ENCODE results near the gene PNP. TPM values are rescaled to one million over a fixed set of nuclear protein-coding genes. Genes with fewer than 3 reads are reported as not detected.

Gene PNP
- 56.0 and 63.9 TPM in 2 replicates for total RNA-seq (2022)
- percentile 91 among the genes with signal in this experiment for Bru-seq, nascent RNA
- percentile 89 among the genes with signal in this experiment for BruChase-seq, experiment 1, labeled RNA remaining after a 6-hour chase
- percentile 89 among the genes with signal in this experiment for BruChase-seq, experiment 2, labeled RNA remaining after a 2-hour chase
- long read RNA-seq, transcript PNP-201 (6 exons, 1,509 nt), result major isoform, 57 of 62 reads
- long read RNA-seq, partial matches to known transcripts, result 0 of 62 reads
- long read RNA-seq, other reads (novel, unspliced or antisense), result 4 of 62 reads

DNA sequence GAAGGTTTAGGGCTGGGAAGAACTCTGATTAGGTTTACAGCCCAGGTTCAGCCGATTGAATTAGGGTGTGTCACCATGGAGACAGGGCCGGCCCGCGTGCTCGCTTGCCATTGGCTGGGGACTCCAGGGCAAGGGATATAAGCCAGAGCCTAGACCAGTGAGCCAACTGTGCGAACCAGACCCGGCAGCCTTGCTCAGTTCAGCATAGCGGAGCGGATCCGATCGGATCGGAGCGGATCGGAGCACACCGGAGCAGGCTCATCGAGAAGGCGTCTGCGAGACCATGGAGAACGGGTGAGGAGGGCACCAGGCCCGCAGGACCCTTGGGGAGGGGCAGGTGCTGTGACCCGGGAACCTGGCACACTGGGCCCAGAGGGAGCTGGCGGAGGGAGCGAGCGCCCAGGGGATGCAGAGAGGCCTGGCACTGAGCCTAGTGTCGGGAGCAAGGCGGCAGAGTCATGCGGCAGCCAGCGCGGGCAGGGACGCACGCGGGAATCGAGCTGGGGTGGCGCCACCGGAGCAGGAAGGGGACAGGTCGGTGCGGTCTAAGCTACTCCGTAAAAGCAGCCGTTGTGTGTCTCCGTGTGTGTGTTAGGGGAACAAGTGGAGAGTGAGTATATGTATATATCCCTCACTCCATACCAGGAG lies at the start of gene PNP:
Gene PNP (plus strand): TSS at position 165 of the 648 bp plus-strand sequence. CDS start 119 bp downstream, at position 284.
- Mint-ChIP-seq H3K36me3 (ENCODE audit: insufficient read depth, unreplicated experiment) (peaks cover 31% of the 10 kb centered on the region), H3K27ac (ENCODE audit: low read depth, unreplicated experiment) (peak within 1 kb of the TSS; percentile 95), H3K27me3 (ENCODE audit: insufficient read depth, unreplicated experiment) (no peaks in the 10 kb centered on the region), H3K4me3 (ENCODE audit: unreplicated experiment) (peak within 1 kb of the TSS; percentile 93), H3K4me1 (ENCODE audit: insufficient read depth, unreplicated experiment) (peaks cover 33% of the 10 kb centered on the region), H3K9me3 (ENCODE audit: unreplicated experiment) (no peaks in the 10 kb centered on the region)
- intact Hi-C loops (cut with micrococcal nuclease), result loop anchor here (1.0 kb wide), 1 partner anchor 8 kb away; the partner anchor contains the start of gene PIP4P1
- BruUV-seq (replicated peaks), result TSS peak; percentile 48
- CTCF ChIA-PET, result interaction anchor here (0.6 to 1.8 kb wide), 11 partner anchors 8 to 502 kb away, joined by 3 to 9 read pairs (median 4); partner anchors contain the start of gene PIP4P1
- POLR2A ChIA-PET, result interaction anchor here (0.7 to 6.3 kb wide), 28 partner anchors 8 to 634 kb away, joined by 3 to 81 read pairs (median 4); partner anchors contain the start of genes APEX1, OSGEP, PARP2 and PIP4P1
- TF ChIP-seq, protein P1, sequence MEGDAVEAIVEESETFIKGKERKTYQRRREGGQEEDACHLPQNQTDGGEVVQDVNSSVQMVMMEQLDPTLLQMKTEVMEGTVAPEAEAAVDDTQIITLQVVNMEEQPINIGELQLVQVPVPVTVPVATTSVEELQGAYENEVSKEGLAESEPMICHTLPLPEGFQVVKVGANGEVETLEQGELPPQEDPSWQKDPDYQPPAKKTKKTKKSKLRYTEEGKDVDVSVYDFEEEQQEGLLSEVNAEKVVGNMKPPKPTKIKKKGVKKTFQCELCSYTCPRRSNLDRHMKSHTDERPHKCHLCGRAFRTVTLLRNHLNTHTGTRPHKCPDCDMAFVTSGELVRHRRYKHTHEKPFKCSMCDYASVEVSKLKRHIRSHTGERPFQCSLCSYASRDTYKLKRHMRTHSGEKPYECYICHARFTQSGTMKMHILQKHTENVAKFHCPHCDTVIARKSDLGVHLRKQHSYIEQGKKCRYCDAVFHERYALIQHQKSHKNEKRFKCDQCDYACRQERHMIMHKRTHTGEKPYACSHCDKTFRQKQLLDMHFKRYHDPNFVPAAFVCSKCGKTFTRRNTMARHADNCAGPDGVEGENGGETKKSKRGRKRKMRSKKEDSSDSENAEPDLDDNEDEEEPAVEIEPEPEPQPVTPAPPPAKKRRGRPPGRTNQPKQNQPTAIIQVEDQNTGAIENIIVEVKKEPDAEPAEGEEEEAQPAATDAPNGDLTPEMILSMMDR (IDR thresholded peaks at IDR 0.05; ENCODE audit: unreplicated experiment), result no peak
- peak; percentile 91 for DNase-seq (ENCODE audit: unreplicated experiment)

DNA sequence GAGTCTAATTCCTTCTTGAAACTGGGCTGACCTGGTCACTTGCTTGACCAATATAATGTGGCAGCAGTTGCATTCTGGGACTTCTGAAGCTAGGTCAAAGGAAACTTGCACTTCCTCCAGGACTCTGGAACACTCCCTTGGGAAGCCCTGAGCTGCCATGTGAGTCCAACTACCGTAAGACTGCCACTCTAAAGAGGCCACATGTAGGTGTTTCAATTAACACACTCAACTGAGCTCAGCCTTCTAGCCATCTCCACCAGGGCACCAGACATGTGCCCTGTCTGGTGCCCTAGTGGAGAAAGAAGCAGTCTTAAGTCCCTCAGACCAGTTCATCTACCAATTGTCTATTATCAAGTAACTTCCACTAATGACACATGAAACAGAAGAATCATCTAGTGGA lies 49.8 kb upstream of the PNP start:
- ChIA-PET POLR2A (interaction anchor here (0.6 kb wide), 1 partner anchor 1022 kb away, joined by 3 read pairs; no protein-coding TSS in a partner anchor), CTCF (interaction anchor here (1.4 kb wide), 1 partner anchor 277 kb away, joined by 3 read pairs; no protein-coding TSS in a partner anchor)
- no peaks in the 10 kb centered on the region for H3K27me3 Mint-ChIP-seq (ENCODE audit: insufficient read depth, unreplicated experiment)
- TF ChIP-seq, protein P1 (IDR thresholded peaks at IDR 0.05; ENCODE audit: unreplicated experiment), result no peak
- no TSS peak for BruUV-seq (replicated peaks)
- H3K4me3 Mint-ChIP-seq (ENCODE audit: unreplicated experiment), result no peak overlapping the region
- intact Hi-C loops (cut with micrococcal nuclease), result no loop called here
- no peak overlapping the region for H3K27ac Mint-ChIP-seq (ENCODE audit: low read depth, unreplicated experiment)
- no peaks in the 10 kb centered on the region for H3K36me3 Mint-ChIP-seq (ENCODE audit: insufficient read depth, unreplicated experiment)
- H3K4me1 Mint-ChIP-seq (ENCODE audit: insufficient read depth, unreplicated experiment), result no peaks in the 10 kb centered on the region
- DNase-seq (ENCODE audit: unreplicated experiment), result no peak
- no peaks in the 10 kb centered on the region for H3K9me3 Mint-ChIP-seq (ENCODE audit: unreplicated experiment)

DNA sequence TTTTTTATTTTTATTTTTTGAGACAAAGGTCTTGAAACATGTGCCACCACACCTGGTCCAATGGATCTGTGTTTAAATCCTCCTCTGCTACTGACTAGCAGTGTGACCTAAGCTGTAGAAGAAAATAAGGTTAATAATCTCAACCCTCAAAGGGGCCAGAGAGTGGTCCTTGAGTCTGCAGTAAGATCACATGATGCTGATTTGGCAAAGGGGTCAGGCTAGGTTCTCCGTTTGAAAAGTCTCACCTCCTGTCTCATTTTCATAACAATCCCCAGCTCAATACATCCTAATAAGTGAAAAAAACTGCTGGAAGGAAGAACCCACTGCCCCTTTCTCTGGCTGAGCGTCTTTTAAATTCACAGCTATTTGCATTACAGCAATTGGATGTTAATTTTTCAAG lies 47.9 kb upstream of the PNP start:
- no peak overlapping the region for H3K27ac Mint-ChIP-seq (ENCODE audit: low read depth, unreplicated experiment)
- TF ChIP-seq, protein P1 (IDR thresholded peaks at IDR 0.05; ENCODE audit: unreplicated experiment), result no peak
- CTCF ChIA-PET, result interaction anchor here (0.9 kb wide), 1 partner anchor 33 kb away, joined by 4 read pairs; the partner anchor contains the start of genes APEX1 and OSGEP
- no peaks in the 10 kb centered on the region for H3K9me3 Mint-ChIP-seq (ENCODE audit: unreplicated experiment)
- no peak overlapping the region for H3K4me3 Mint-ChIP-seq (ENCODE audit: unreplicated experiment)
- intact Hi-C loops (cut with micrococcal nuclease), result no loop called here
- H3K4me1 Mint-ChIP-seq (ENCODE audit: insufficient read depth, unreplicated experiment), result no peaks in the 10 kb centered on the region
- H3K36me3 Mint-ChIP-seq (ENCODE audit: insufficient read depth, unreplicated experiment), result no peaks in the 10 kb centered on the region
- POLR2A ChIA-PET, result interaction anchor here (1.4 to 3.6 kb wide), 2 partner anchors 8 to 34 kb away, joined by 5 to 21 read pairs; partner anchors contain the start of genes APEX1 and TEP1
- no peak for DNase-seq (ENCODE audit: unreplicated experiment)
- BruUV-seq (replicated peaks), result no TSS peak
- H3K27me3 Mint-ChIP-seq (ENCODE audit: insufficient read depth, unreplicated experiment), result no peaks in the 10 kb centered on the region

DNA sequence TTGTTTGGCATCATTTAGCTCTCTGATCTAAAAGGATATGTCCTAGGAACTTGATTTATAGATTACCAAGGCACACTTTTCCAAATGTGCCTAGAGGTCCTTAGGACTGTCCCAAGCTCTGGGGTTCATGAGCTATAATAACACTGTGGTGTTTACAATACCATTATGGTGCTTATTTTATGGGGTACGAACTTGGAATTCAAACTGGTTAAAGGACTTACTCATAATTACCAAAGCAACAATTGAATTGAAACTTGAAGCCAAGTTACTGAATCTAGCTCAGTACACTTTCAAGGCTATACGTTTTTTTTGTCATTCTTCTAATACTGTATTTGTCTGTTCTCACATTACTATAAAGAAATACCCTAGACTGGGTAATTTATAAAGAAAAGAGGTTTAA lies 46.3 kb upstream of the PNP start:
- BruUV-seq (replicated peaks), result no TSS peak
- CTCF ChIA-PET, result interaction anchor here (0.6 to 0.8 kb wide), 3 partner anchors 33 to 117 kb away, joined by 3 to 5 read pairs (median 4); partner anchors contain the start of gene TTC5
- POLR2A ChIA-PET, result interaction anchor here (1.3 to 3.6 kb wide), 3 partner anchors 10 to 33 kb away, joined by 3 to 21 read pairs (median 5); partner anchors contain the start of genes APEX1 and TEP1

More for the DNA sequence above, 46.3 kb upstream of the PNP start:
- Mint-ChIP-seq H3K4me3 (ENCODE audit: unreplicated experiment) (no peak overlapping the region), H3K27me3 (ENCODE audit: insufficient read depth, unreplicated experiment) (no peaks in the 10 kb centered on the region), H3K27ac (ENCODE audit: low read depth, unreplicated experiment) (no peak overlapping the region), H3K36me3 (ENCODE audit: insufficient read depth, unreplicated experiment) (peaks cover 6% of the 10 kb centered on the region), H3K4me1 (ENCODE audit: insufficient read depth, unreplicated experiment) (no peaks in the 10 kb centered on the region), H3K9me3 (ENCODE audit: unreplicated experiment) (no peaks in the 10 kb centered on the region)
- intact Hi-C loops (cut with micrococcal nuclease), result no loop called here
- DNase-seq (ENCODE audit: unreplicated experiment), result no peak
- TF ChIP-seq, protein P1 (IDR thresholded peaks at IDR 0.05; ENCODE audit: unreplicated experiment), result no peak
